Naive thymus-derived CD4-positive, alpha-beta T cell (primary cell): ENCODE measurements around the gene EYS. TPM values are rescaled to one million over a fixed set of nuclear protein-coding genes. Genes with fewer than 3 reads are reported as not detected.

Experiments used
- ATAC-seq: fragments of 150-1000 bp; cut with Tn5 transposase; 2 replicates; pipeline ENCODE4 v1.10.0; 2021; ENCODE audit warnings: mild to moderate bottlenecking, moderate library complexity
- CTCF ChIA-PET: fragments of 350-600 bp; sonication (Branson Sonifier 250); formaldehyde crosslinking; loops from one replicate; lab custom pipeline; 2021; ENCODE audit warnings: antibody characterized with exemption; lab: Charles Lee
- POLR2A ChIA-PET: fragments of 350-600 bp; sonication (Branson Sonifier 250); formaldehyde crosslinking; loops from one replicate; lab custom pipeline; 2021; ENCODE audit warnings: antibody characterized with exemption, inconsistent platforms; lab: Charles Lee
- DNase-seq, 9 donors: peaks; one replicate each; pipeline versions ENCODE4 v3.0.0 to v3.0.0-alpha.2; 2020 to 2022; ENCODE audit warnings: mixed read lengths in 1 of 9
- H3K27ac ChIP-seq: one replicate; pipeline ENCODE4 v1.7.0; 2013; ENCODE audit warnings: mild to moderate bottlenecking, low read depth, low read length, moderate library complexity
- H3K27me3 ChIP-seq, 2 donors: one replicate each; pipeline ENCODE4 v1.7.0; 2013; ENCODE audit warnings: low read length in 2 of 2, mild to moderate bottlenecking in 2 of 2, moderate library complexity in 2 of 2; ENCODE audit not compliant: control insufficient read depth in 2 of 2, insufficient read depth in 2 of 2
- H3K36me3 ChIP-seq, 3 experiments: 1 replicate in 2 of 3; 2 replicates in 1 of 3; pipeline ENCODE4 v1.7.0; 2013; ENCODE audit warnings: low read length in 3 of 3, mild to moderate bottlenecking in 3 of 3, moderate library complexity in 1 of 3; ENCODE audit not compliant: insufficient read depth in 3 of 3, control insufficient read depth in 2 of 3
- H3K4me1 ChIP-seq, 2 donors: one replicate each; pipeline ENCODE4 v1.7.0; 2013; ENCODE audit warnings: low read length in 2 of 2, mild to moderate bottlenecking in 2 of 2, moderate library complexity in 1 of 2; ENCODE audit not compliant: control insufficient read depth in 2 of 2, insufficient read depth in 2 of 2
- H3K4me3 ChIP-seq: 2 replicates; pipeline ENCODE4 v1.7.0; 2013; ENCODE audit warnings: mild to moderate bottlenecking, low read length
- H3K9me3 ChIP-seq, 3 experiments: 1 replicate in 2 of 3; 2 replicates in 1 of 3; pipeline ENCODE4 v1.7.0; 2013; ENCODE audit warnings: low read length in 3 of 3; ENCODE audit not compliant: control insufficient read depth in 2 of 3
- H3K27ac Mint-ChIP-seq, 9 donors: one replicate each; pipeline ENCODE4 v1.8.0; 2020 to 2022; ENCODE audit warnings: mixed read lengths in 9 of 9, mild to moderate bottlenecking in 8 of 9, moderate library complexity in 5 of 9, inconsistent platforms in 2 of 9
- H3K27me3 Mint-ChIP-seq, 5 donors: one replicate each; pipeline ENCODE4 v1.8.0; 2021 to 2022; ENCODE audit warnings: mixed read lengths in 5 of 5, mild to moderate bottlenecking in 1 of 5
- H3K36me3 Mint-ChIP-seq, 5 donors: one replicate each; pipeline ENCODE4 v1.8.0; 2020 to 2022; ENCODE audit warnings: mixed read lengths in 5 of 5, mild to moderate bottlenecking in 3 of 5, inconsistent platforms in 1 of 5
- H3K4me1 Mint-ChIP-seq, 7 donors: one replicate each; pipeline ENCODE4 v1.8.0; 2020 to 2022; ENCODE audit warnings: mixed read lengths in 7 of 7, mild to moderate bottlenecking in 3 of 7, inconsistent platforms in 1 of 7
- H3K4me3 Mint-ChIP-seq, 10 donors: one replicate each; pipeline ENCODE4 v1.8.0; 2020 to 2022; ENCODE audit warnings: mild to moderate bottlenecking in 10 of 10, mixed read lengths in 10 of 10, moderate library complexity in 6 of 10, inconsistent platforms in 2 of 10
- H3K9me3 Mint-ChIP-seq, 11 donors: one replicate each; pipeline ENCODE4 v1.8.0; 2020 to 2022; ENCODE audit warnings: mixed read lengths in 11 of 11, mild to moderate bottlenecking in 4 of 11, inconsistent platforms in 1 of 11, moderate library complexity in 1 of 11
- intact Hi-C, 2 donors: fragments of 100-400 bp; cut with micrococcal nuclease; formaldehyde crosslinking; loops; one replicate each; pipeline ENCODE4 v1.15.1; 2023
- polyA plus RNA-seq, 2 donors: library from polyadenylated mRNA; unstranded; fragments of 300-500 nt; fragmentation: Illumina TruSeq; gene quantifications; one replicate each; pipeline ENCODE4 v1.2.3, GENCODE V29; 2021
- total RNA-seq, 6 experiments: library from RNA in 5 of 6; stranded (reverse) in 5 of 6; gene quantifications; 1 replicate in 5 of 6; 2 replicates in 1 of 6; pipeline ENCODE4 v1.2.3 and lab custom pipeline; 2021 to 2026

Gene EYS
- total and polyA plus RNA-seq, 7 experiments from 2014 or later, result 0.07 to 0.21 (median 0.13) TPM; not detected in 4

DNA sequence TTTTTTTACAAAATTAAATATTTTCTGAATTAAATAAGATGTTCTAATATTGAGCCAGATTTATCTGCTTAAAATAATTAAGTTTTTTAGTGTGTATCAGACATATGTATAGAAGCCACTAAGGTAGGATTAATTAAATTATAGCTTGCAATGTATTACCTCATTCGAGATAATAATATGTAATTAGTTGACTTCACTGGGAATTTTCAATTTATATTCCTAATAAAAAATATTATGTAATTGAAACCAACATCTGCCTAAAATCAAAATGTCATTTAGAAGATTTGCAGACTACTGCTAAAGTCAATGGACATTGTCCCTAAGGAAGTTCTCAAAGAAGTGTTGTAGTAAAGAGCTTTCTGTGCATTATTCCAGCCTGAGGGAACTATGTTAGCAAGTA, 254.7 kb downstream of the EYS start:
- no peaks in the 10 kb centered on the region for H3K27me3 Mint-ChIP-seq
- no peak overlapping the region for H3K4me3 Mint-ChIP-seq
- Histone ChIP-seq H3K9me3 (peaks cover 0 to 5% (median 0%) of the 10 kb centered on the region in 3 experiments), H3K36me3 (no peaks in the 10 kb centered on the region), H3K27me3 (no peaks in the 10 kb centered on the region), H3K4me3 (no peak overlapping the region), H3K27ac (no peak overlapping the region), H3K4me1 (no peaks in the 10 kb centered on the region)
- no peak for DNase-seq
- intact Hi-C loops, result no loop called here
- ATAC-seq, result no peak
- no peak overlapping the region for H3K27ac Mint-ChIP-seq
- peaks cover 0 to 23% (median 3%) of the 10 kb centered on the region in 11 donors for H3K9me3 Mint-ChIP-seq
- POLR2A ChIA-PET, result no interaction called here
- CTCF ChIA-PET, result no interaction called here
- no peaks in the 10 kb centered on the region for H3K36me3 Mint-ChIP-seq
- peaks cover 0 to 1% (median 0%) of the 10 kb centered on the region in 7 donors for H3K4me1 Mint-ChIP-seq

DNA sequence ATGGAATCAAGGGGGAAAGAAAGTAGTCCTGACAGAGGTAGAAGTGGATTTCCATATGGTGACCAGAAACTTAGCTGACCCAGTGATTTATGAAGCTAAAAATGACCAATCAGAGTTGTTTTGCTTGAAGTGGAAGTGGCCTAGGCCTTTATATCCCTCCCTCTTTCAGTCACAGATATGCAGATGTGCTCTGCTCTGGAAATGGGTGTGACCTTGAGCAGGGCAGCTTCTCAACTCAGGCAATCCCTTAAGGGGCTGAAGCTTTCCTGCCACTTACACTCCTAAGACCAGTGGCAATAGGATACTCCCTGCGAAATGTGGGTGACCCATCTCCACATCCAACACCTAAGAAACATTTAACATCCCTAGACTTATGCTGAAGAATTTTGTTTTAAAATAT, 256.6 kb downstream of the EYS start:
- Mint-ChIP-seq H3K9me3 (peaks cover 0 to 12% (median 2%) of the 10 kb centered on the region in 11 donors), H3K27ac (no peak overlapping the region), H3K4me1 (peaks cover 0 to 1% (median 0%) of the 10 kb centered on the region in 7 donors), H3K4me3 (no peak overlapping the region), H3K36me3 (no peaks in the 10 kb centered on the region), H3K27me3 (no peaks in the 10 kb centered on the region)
- Histone ChIP-seq H3K4me3 (no peak overlapping the region), H3K27me3 (no peaks in the 10 kb centered on the region), H3K9me3 (no peaks in the 10 kb centered on the region), H3K4me1 (no peaks in the 10 kb centered on the region), H3K36me3 (no peaks in the 10 kb centered on the region), H3K27ac (no peak overlapping the region)
- intact Hi-C loops, result no loop called here
- POLR2A ChIA-PET, result no interaction called here
- DNase-seq (no peak), ATAC-seq (no peak)
- CTCF ChIA-PET, result no interaction called here

DNA sequence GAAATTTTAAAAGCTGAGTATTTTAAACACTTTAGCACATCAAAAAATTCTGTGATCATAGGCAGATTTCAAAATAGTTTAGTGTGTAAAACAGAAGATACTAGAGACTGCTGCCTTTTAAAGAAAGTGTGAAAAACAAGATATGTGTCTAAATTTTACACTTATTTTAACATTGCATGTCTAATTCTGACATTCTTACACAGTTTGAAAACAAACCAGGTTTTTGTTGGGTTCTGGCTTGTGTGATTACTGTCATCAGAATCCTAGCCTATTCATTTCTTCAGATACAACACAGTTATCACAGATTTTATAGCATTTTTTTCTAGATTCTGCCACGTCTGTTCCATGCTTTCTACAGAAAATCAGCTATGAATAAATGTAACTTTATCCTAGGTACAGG, 257.1 kb downstream of the EYS start:
- peaks cover 0 to 9% (median 2%) of the 10 kb centered on the region in 11 donors for H3K9me3 Mint-ChIP-seq
- no peak overlapping the region for H3K27ac Mint-ChIP-seq
- no peak for ATAC-seq
- intact Hi-C loops, result no loop called here
- CTCF ChIA-PET, result no interaction called here
- no peak overlapping the region for H3K27ac ChIP-seq
- H3K36me3 Mint-ChIP-seq, result no peaks in the 10 kb centered on the region
- H3K4me3 ChIP-seq, result no peak overlapping the region
- no peaks in the 10 kb centered on the region for H3K27me3 ChIP-seq
- no peak for DNase-seq
- POLR2A ChIA-PET, result no interaction called here
- H3K27me3 Mint-ChIP-seq, result no peaks in the 10 kb centered on the region
- H3K4me1 Mint-ChIP-seq, result peaks cover 0 to 1% (median 0%) of the 10 kb centered on the region in 7 donors
- no peaks in the 10 kb centered on the region for H3K4me1 ChIP-seq
- no peaks in the 10 kb centered on the region for H3K9me3 ChIP-seq
- H3K4me3 Mint-ChIP-seq, result no peak overlapping the region
- no peaks in the 10 kb centered on the region for H3K36me3 ChIP-seq

DNA sequence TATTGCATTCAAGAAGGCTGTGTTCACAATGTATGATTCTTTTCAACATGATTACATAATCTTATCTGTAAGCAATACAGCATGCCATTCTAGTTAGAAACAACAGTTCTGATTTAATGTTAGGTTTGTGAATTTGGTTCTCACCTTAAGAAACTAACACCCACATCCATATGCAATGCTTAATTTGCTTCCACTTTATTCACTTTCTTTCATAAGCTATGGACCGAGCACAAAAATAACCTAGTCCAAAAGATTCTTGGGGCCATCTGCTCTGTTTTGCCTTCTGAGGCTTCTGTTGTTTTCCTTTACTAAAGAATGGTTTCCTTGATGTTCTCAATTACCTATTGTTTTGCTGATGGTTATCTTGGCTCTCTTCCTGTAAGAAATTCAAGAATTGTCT, 258.2 kb downstream of the EYS start:
- intact Hi-C loops, result no loop called here
- ATAC-seq, result no peak
- Mint-ChIP-seq H3K27ac (no peak overlapping the region), H3K36me3 (no peaks in the 10 kb centered on the region), H3K4me3 (no peak overlapping the region), H3K9me3 (peaks cover 0 to 9% (median 2%) of the 10 kb centered on the region in 11 donors), H3K27me3 (no peaks in the 10 kb centered on the region), H3K4me1 (peaks cover 0 to 1% (median 0%) of the 10 kb centered on the region in 7 donors)
- ChIA-PET POLR2A (no interaction called here), CTCF (no interaction called here)
- Histone ChIP-seq H3K27me3 (no peaks in the 10 kb centered on the region), H3K4me3 (no peak overlapping the region), H3K27ac (no peak overlapping the region), H3K36me3 (no peaks in the 10 kb centered on the region), H3K4me1 (no peaks in the 10 kb centered on the region), H3K9me3 (no peaks in the 10 kb centered on the region)
- DNase-seq, result no peak

DNA sequence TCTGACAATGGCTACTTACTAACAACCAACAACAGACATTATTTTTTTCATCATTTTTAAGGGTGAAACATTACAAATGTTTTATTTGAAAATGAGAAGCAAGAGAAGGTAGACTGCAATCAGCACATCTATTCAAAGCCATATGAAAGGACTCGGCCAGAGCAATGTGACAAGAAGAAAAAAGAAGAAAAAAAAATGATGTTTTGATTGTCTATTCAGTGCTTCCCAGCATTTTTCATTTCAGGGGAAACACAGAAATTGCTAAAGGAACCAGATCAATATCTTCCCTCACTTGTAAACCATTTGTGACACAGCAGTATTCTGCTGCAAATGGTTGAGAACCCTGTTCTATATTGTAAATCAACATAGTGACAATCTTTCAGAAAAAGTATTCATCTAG, 270.7 kb downstream of the EYS start:
- H3K27ac Mint-ChIP-seq, result no peak overlapping the region
- POLR2A ChIA-PET, result no interaction called here
- Histone ChIP-seq H3K27me3 (no peaks in the 10 kb centered on the region), H3K27ac (no peak overlapping the region), H3K9me3 (no peaks in the 10 kb centered on the region), H3K36me3 (no peaks in the 10 kb centered on the region), H3K4me1 (no peaks in the 10 kb centered on the region), H3K4me3 (no peak overlapping the region)
- no peaks in the 10 kb centered on the region for H3K4me1 Mint-ChIP-seq
- no peaks in the 10 kb centered on the region for H3K36me3 Mint-ChIP-seq
- H3K4me3 Mint-ChIP-seq, result no peak overlapping the region
- H3K9me3 Mint-ChIP-seq, result peaks cover 0 to 18% (median 11%) of the 10 kb centered on the region in 11 donors
- H3K27me3 Mint-ChIP-seq, result no peaks in the 10 kb centered on the region
- intact Hi-C loops, result no loop called here
- CTCF ChIA-PET, result no interaction called here
- DNase-seq (no peak), ATAC-seq (no peak)

DNA sequence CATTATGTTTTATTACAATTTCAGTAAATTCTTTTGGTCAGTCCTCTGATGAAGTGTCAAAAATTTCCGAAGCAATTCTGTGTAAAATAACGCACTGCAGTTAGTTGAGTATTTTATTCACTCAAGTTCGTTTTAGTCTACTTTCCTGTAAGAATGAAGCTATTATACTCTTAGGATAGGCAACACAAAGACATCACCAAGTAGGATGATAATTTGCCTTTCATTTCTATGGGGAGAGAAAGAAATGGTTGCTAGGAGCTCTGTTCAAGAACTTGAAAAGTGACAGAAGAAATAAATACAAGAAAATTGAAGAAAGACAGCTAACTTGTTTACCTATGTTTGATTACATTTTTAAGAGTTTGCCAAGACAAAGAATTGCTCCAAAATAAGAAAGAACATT, 290.4 kb downstream of the EYS start:
- H3K9me3 ChIP-seq, result no peaks in the 10 kb centered on the region
- H3K27ac ChIP-seq, result no peak overlapping the region
- ChIA-PET POLR2A (no interaction called here), CTCF (no interaction called here)
- no peaks in the 10 kb centered on the region for H3K27me3 ChIP-seq
- Mint-ChIP-seq H3K36me3 (peaks cover 0 to 3% (median 0%) of the 10 kb centered on the region in 5 donors), H3K9me3 (peaks cover 5 to 26% (median 9%) of the 10 kb centered on the region in 11 donors), H3K27me3 (no peaks in the 10 kb centered on the region), H3K4me3 (no peak overlapping the region), H3K27ac (no peak overlapping the region), H3K4me1 (no peaks in the 10 kb centered on the region)
- intact Hi-C loops, result no loop called here
- no peak overlapping the region for H3K4me3 ChIP-seq
- H3K36me3 ChIP-seq, result no peaks in the 10 kb centered on the region
- ATAC-seq, result no peak
- no peak for DNase-seq
- no peaks in the 10 kb centered on the region for H3K4me1 ChIP-seq

DNA sequence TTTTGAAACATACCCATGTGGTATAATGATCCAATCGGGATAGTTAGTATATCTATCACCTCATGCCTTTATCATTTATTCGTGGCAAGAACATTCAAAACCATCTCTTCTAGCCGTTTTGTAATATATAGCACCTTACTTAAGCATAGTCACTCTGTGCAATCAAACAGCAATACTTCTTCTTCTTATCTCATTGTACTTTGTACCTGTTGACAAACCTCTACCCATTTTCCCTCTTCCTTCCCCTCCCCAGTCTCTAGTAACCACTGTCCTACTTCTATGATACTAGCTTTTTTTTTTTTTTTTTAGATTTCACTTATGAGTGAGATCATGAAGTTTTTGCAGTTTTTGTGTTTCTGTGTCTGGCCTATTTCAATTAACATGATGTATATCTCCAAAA, 296.7 kb downstream of the EYS start:
- Mint-ChIP-seq H3K4me3 (no peak overlapping the region), H3K27me3 (no peaks in the 10 kb centered on the region), H3K4me1 (no peaks in the 10 kb centered on the region), H3K27ac (no peak overlapping the region), H3K9me3 (peaks cover under 1 to 23% (median 7%) of the 10 kb centered on the region in 11 donors), H3K36me3 (peaks cover 0 to 3% (median 0%) of the 10 kb centered on the region in 5 donors)
- Histone ChIP-seq H3K27ac (no peak overlapping the region), H3K27me3 (no peaks in the 10 kb centered on the region), H3K4me1 (no peaks in the 10 kb centered on the region), H3K36me3 (no peaks in the 10 kb centered on the region), H3K9me3 (no peaks in the 10 kb centered on the region), H3K4me3 (no peak overlapping the region)
- ChIA-PET CTCF (no interaction called here), POLR2A (no interaction called here)
- intact Hi-C loops, result no loop called here
- DNase-seq (no peak), ATAC-seq (no peak)
